NCI-H82 (cell line): ENCODE results near the gene OR9A2.
"Not testable (repeated sequence)": the region's sequence is repeated elsewhere in the genome, so short reads cannot be mapped to it uniquely, and the experiment has no call there.

Experiments
- DNase-seq: peaks from one replicate; lab custom pipeline; 2025; lab: John Stamatoyannopoulos, UW

Gene OR9A2

GRCh38 chr7:143016996-143017395 lies 9.9 kb downstream of the OR9A2 start:
- no peak for DNase-seq

- DNase-seq: no peak
Observed at GRCh38 chr7:143015926-143016490, 10.9 kb downstream of the OR9A2 start.

- DNase-seq: no peak
Observed at GRCh38 chr7:143015084-143015483, 11.8 kb downstream of the OR9A2 start.

- no peak for DNase-seq
Observed at GRCh38 chr7:143013893-143014292, 13.0 kb downstream of the OR9A2 start.

GRCh38 chr7:143013473-143013872 lies 13.5 kb downstream of the OR9A2 start:
- DNase-seq: peak; percentile 79

GRCh38 chr7:143012409-143012808 lies 14.5 kb downstream of the OR9A2 start:
- no peak for DNase-seq

GRCh38 chr7:143012001-143012400 lies 14.9 kb downstream of the OR9A2 start:
- no peak for DNase-seq

- DNase-seq: peak; percentile 81
Observed at GRCh38 chr7:143008007-143008901, 18.7 kb downstream of the OR9A2 start.

GRCh38 chr7:143005632-143006260 lies 21.2 kb downstream of the OR9A2 start:
- no peak for DNase-seq

GRCh38 chr7:143003393-143004051 lies 23.4 kb downstream of the OR9A2 start:
- DNase-seq: peak; percentile 69

- no peak for DNase-seq
Observed at GRCh38 chr7:143002898-143003297, 24.0 kb downstream of the OR9A2 start.

GRCh38 chr7:143002106-143002505 lies 24.8 kb downstream of the OR9A2 start:
- DNase-seq: peak; percentile 42

GRCh38 chr7:143000648-143001047 lies 26.3 kb downstream of the OR9A2 start:
- no peak for DNase-seq

- DNase-seq: no peak
Observed at GRCh38 chr7:142999793-143000192, 27.1 kb downstream of the OR9A2 start.

GRCh38 chr7:142998966-142999365 lies 28.0 kb downstream of the OR9A2 start:
- DNase-seq: no peak

GRCh38 chr7:142997456-142997989 lies 29.4 kb downstream of the OR9A2 start:
- DNase-seq: no peak

GRCh38 chr7:142992427-142992826 lies 34.5 kb downstream of the OR9A2 start:
- no peak for DNase-seq

GRCh38 chr7:142984297-142984696 lies 42.6 kb downstream of the OR9A2 start:
- DNase-seq: no peak

- no peak for DNase-seq
Observed at GRCh38 chr7:142983825-142984224, 43.1 kb downstream of the OR9A2 start.

GRCh38 chr7:142978402-142978801 lies 48.5 kb downstream of the OR9A2 start:
- not testable (repeated sequence) for DNase-seq
